Measurements from ENCODE around the gene PFN3.

Gene PFN3

GRCh38 chr5:177439518-177440053, 39.1 kb upstream of the PFN3 start:
- no peak overlapping the region for H3K4me3 ChIP-seq (ENCODE audit: low read depth, low read length)
- DNase-seq (ENCODE audit: low read depth): no peak

GRCh38 chr5:177438468-177438867, 38.0 kb upstream of the PFN3 start:
- no peak for DNase-seq (ENCODE audit: low read depth)
- H3K4me3 ChIP-seq (ENCODE audit: low read depth, low read length): no peak overlapping the region

- no peak overlapping the region for H3K4me3 ChIP-seq (ENCODE audit: low read depth, low read length)
- DNase-seq (ENCODE audit: low read depth): no peak
These were observed 37.2 kb upstream of the PFN3 start for GRCh38 chr5:177437623-177438022.

- H3K4me3 ChIP-seq (ENCODE audit: low read depth, low read length): no peak overlapping the region
- DNase-seq (ENCODE audit: low read depth): no peak
These were observed 35.5 kb upstream of the PFN3 start for GRCh38 chr5:177435847-177436536.

- no peak for DNase-seq (ENCODE audit: low read depth)
- no peak overlapping the region for H3K4me3 ChIP-seq (ENCODE audit: low read depth, low read length)
These were observed 34.7 kb upstream of the PFN3 start for GRCh38 chr5:177434942-177435738.

DNA sequence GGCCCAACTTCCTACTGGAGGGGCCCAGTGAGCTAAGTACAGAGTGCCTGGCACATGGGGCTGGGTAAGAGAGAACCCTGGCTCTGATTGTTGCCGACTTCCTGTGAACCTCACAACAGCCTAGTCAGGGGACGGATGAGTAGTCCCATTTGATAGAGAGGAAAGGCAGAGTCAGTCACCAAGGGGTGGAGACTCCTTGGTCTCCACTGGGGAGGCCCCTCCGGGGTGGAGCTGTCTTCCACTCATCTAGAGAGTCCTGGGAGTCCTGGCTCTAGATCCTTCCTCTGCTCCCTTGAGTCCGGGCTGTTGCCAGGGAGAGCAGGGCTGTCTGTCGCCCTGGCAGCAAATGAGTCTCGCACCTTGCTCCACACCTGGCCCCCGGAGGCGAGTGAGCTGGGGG, 34.0 kb upstream of the PFN3 start:
- H3K4me3 ChIP-seq (ENCODE audit: low read depth, low read length): no peak overlapping the region
- DNase-seq (ENCODE audit: low read depth): no peak

DNA sequence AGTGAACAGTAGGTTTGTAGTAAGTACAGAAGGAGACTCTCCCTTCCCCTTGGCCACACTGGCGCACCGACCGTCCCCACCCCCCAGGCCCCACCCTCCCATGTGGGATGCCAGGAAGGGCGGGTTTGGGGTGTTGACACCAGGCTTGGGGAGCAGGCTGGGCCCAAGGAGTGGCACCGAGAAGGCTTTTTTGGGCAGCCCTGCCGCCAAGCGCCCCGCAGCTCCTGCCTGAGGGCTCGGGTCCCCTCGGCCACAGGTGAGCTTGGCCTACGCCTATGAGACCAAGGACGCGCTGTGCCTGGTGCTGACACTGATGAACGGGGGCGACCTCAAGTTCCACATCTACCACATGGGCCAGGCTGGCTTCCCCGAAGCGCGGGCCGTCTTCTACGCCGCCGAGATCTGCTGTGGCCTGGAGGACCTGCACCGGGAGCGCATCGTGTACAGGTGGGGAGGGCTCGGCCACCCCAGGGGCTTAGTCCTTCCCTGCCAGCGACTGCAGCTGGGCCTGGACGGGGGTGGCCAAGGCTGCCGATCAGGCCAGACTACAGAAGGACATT, 33.3 kb upstream of the PFN3 start:
- no peak for DNase-seq (ENCODE audit: low read depth)

DNA sequence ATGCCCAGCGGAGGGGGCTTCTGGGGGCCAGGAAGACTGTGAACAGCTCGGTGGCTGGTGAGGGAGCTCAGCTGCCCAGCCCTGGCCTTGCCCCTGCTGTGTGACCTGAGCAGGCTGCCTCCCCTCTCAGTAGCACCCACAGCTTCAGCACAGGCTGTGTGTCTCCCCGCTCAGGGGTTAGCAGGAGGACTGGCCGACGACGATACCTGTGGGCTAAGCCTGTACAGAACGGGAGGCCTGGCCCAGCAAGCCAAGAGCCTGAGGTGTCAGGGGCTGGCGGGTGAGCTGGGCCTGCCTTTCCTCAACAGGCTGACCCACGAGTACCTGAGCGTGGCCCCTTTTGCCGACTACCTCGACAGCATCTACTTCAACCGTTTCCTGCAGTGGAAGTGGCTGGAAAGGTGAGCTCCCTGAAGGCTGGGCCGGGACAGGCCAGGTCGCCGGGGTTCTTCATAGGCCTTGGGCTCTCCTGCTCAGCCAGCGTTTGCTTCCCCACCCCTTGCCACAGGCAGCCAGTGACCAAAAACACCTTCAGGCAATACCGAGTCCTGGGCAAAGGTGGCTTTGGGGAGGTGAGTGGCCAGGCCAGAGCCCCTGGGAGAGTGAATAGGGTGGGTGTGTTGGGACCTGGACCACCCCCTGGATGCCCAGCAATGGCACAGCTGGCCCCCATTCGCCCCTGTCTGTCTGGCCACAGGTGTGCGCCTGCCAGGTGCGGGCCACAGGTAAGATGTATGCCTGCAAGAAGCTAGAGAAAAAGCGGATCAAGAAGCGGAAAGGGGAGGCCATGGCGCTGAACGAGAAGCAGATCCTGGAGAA, 32.6 kb upstream of the PFN3 start:
- H3K4me3 ChIP-seq (ENCODE audit: low read depth, low read length): no peak overlapping the region
- DNase-seq (ENCODE audit: low read depth): no peak

More for the DNA sequence above, 33.3 kb upstream of the PFN3 start:
- H3K4me3 ChIP-seq (ENCODE audit: low read depth, low read length): no peak overlapping the region

- DNase-seq (ENCODE audit: low read depth): no peak
- no peak overlapping the region for H3K4me3 ChIP-seq (ENCODE audit: low read depth, low read length)
These were observed 31.8 kb upstream of the PFN3 start for GRCh38 chr5:177432143-177432838.

DNA sequence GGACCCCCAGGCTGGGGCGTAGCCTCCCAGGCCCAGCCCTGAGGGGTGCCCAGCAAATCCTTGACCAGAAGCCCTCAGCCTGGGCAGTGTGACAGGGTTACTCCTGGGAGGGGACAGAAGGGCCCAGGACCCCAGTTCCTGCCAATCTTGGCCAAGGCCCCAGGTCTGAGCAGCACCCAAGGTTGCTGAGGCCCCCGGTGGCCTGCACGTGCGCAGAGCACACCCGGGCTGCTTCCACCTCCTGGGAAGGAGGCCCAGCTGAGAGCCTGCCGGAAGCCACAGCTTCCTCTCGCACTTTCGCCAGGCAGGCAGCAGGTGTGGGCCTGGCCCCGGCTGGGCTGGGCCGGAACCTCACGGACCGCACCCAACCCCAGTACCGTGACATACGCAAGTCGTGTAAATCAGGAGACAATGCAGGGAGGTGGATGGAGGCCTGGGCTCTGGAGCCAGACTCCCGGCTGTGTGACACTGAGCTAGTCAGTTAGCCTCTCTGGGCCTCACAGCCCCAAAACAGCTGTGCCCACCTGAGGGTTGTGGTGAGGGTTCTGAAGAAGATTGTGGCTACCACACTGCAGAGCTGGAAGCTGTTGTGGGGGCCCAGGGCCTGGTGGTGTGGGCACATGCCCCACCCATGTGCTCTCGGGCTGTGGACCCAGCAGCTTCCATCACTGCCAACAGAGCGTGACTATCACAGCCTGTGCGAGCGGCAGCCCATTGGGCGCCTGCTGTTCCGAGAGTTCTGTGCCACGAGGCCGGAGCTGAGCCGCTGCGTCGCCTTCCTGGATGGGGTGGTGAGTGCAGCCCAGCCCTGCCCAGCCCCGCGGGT, 31.1 kb upstream of the PFN3 start:
- H3K4me3 ChIP-seq (ENCODE audit: low read depth, low read length): no peak overlapping the region
- no peak for DNase-seq (ENCODE audit: low read depth)

- DNase-seq (ENCODE audit: low read depth): no peak
- no peak overlapping the region for H3K4me3 ChIP-seq (ENCODE audit: low read depth, low read length)
These were observed 30.5 kb upstream of the PFN3 start for GRCh38 chr5:177430972-177431316.

- H3K4me3 ChIP-seq (ENCODE audit: low read depth, low read length): no peak overlapping the region
- DNase-seq (ENCODE audit: low read depth): no peak
These were observed 29.9 kb upstream of the PFN3 start for GRCh38 chr5:177430140-177430951.

GRCh38 chr5:177429248-177430040, 29.0 kb upstream of the PFN3 start:
- no peak overlapping the region for H3K4me3 ChIP-seq (ENCODE audit: low read depth, low read length)
- DNase-seq (ENCODE audit: low read depth): no peak

- no peak overlapping the region for H3K4me3 ChIP-seq (ENCODE audit: low read depth, low read length)
- DNase-seq (ENCODE audit: low read depth): no peak
These were observed 28.2 kb upstream of the PFN3 start for GRCh38 chr5:177428574-177429217.

GRCh38 chr5:177427919-177428573, 27.6 kb upstream of the PFN3 start:
- DNase-seq (ENCODE audit: low read depth): no peak
- H3K4me3 ChIP-seq (ENCODE audit: low read depth, low read length): no peak overlapping the region

Data from skeletal muscle cell (primary cell).